ENCODE measurements around the gene HDAC3.

The HDAC3 gene

DNA sequence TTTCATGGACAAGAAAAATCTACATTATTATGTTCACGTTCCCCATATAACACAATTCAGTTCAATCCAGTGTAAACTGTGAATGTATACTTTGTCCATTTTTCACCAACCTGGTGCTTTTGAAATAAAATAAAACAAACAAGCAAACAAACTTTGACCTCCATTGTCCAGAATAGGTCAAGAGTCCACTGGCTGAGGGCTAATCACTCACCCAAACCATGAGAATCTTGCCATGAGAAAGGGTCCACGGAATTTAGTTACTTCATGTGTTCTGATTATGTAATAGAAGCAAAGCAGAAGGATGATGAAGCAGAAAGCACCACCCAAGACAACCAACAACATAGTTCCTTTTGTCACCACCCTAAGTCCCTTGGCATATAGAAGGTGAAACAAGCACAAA lies 46.5 kb downstream of the HDAC3 start:
- TF ChIP-seq, protein P1, sequence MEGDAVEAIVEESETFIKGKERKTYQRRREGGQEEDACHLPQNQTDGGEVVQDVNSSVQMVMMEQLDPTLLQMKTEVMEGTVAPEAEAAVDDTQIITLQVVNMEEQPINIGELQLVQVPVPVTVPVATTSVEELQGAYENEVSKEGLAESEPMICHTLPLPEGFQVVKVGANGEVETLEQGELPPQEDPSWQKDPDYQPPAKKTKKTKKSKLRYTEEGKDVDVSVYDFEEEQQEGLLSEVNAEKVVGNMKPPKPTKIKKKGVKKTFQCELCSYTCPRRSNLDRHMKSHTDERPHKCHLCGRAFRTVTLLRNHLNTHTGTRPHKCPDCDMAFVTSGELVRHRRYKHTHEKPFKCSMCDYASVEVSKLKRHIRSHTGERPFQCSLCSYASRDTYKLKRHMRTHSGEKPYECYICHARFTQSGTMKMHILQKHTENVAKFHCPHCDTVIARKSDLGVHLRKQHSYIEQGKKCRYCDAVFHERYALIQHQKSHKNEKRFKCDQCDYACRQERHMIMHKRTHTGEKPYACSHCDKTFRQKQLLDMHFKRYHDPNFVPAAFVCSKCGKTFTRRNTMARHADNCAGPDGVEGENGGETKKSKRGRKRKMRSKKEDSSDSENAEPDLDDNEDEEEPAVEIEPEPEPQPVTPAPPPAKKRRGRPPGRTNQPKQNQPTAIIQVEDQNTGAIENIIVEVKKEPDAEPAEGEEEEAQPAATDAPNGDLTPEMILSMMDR (conservative IDR thresholded peaks at IDR 0.05; ENCODE audit: low read depth, low read length): no peak
- no peak overlapping the region for H3K4me3 ChIP-seq (ENCODE audit: low read length)
- no peak for DNase-seq (ENCODE audit: low read depth)

DNA sequence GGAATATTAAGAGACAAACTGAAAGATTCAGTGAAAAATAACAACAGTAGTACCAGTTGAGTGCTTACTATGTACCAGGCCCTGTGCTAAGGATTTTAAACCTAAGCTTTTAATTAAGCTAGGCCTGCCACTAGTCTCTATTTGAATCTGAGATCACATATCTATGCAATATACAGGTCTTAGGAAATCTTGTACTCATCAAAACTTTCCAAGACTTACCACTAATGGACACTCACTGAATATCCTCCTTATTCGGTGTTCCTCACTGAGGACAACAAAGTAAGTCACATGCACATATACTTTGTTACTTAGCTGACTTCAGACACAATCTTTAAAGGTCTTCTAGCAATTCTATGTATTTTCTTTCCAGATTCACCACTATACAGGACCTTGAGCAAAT lies 50.4 kb downstream of the HDAC3 start:
- TF ChIP-seq, protein P1 (conservative IDR thresholded peaks at IDR 0.05; ENCODE audit: low read depth, low read length): no peak
- no peak overlapping the region for H3K4me3 ChIP-seq (ENCODE audit: low read length)
- DNase-seq (ENCODE audit: low read depth): no peak

DNA sequence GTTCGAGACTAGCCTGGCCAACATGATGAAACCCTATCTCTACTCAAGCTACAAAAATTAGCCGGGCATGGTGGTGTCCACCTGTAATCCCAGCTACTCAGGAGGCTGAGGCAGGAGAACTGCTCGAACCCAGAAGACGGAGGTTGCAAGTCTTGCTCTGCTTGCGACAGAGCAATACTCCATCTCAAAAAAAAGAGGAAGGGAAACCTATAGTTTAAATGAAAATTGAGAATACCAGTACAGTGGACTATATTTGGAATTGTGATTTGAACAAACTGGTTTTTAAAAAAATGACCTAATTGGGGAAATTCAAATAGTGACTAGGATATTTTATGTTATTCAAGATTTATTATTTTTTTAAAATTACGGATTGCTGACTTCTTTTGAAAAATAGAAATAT lies 51.1 kb downstream of the HDAC3 start:
- no peak overlapping the region for H3K4me3 ChIP-seq (ENCODE audit: low read length)
- TF ChIP-seq, protein P1 (conservative IDR thresholded peaks at IDR 0.05; ENCODE audit: low read depth, low read length): no peak
- no peak for DNase-seq (ENCODE audit: low read depth)

DNA sequence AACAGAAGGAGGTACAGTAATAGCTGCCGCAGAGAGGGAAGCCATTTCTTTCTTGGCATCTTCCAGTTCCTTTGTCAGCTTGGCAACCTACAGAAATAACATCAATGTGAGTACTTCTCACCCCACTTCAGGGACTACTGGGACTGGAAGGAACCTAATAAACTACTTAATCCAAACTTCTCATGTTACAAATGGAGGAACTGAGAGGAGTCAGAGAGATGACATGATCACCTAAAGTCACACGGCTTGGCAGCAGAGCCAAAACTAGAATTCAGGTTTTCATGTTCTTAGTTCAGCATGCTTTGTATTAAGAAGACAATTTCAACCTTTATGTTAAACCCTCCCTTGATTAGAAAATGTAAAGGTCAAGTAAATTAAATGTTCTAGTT lies 62.5 kb downstream of the HDAC3 start:
- no peak for DNase-seq (ENCODE audit: low read depth)
- TF ChIP-seq, protein P1 (conservative IDR thresholded peaks at IDR 0.05; ENCODE audit: low read depth, low read length): no peak
- no peak overlapping the region for H3K4me3 ChIP-seq (ENCODE audit: low read length)

DNA sequence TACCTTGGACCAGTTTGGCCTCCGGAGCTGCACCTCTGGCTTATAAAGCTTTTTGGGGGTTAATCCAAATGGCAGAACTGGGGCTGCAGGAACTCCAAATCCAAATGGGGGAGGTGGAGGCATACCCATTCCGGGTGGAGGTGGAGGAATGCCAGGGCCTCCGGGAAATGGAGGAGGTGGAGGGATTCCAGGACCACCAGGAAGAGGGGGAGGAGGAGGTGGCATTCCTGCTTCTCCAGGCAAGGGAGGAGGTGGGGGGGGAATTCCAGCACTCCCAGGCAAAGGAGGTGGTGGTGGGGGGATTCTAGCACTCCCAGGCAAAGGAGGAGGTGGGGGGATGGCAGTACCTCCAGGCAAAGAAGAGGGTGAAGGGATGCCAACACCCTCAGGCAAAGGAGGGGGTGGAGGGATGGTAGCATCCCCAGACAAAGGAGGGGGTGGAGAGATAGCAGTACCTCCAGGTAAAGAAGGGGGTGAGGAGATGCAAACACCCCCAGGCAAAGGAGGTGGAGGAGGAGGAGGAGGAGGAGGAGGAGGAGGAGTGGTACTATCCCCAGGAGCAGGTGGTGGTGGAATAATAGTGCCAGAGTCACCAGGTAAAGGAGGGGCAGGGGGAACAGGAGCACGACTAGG lies 63.0 kb downstream of the HDAC3 start:
- DNase-seq (ENCODE audit: low read depth): no peak
- TF ChIP-seq, protein P1 (conservative IDR thresholded peaks at IDR 0.05; ENCODE audit: low read depth, low read length): no peak

More for the DNA sequence above, 63.0 kb downstream of the HDAC3 start:
- H3K4me3 ChIP-seq (ENCODE audit: low read length): no peak overlapping the region
